Measurements from ENCODE around the gene PPARG. TPM values are rescaled to one million over a fixed set of nuclear protein-coding genes. Genes with fewer than 3 reads are reported as not detected.

PPARG gene
- polyA plus RNA-seq, 1 donor (not counting 4 experiments of a cell fraction or from before 2014, with no cell fraction given), result 3.1 TPM

DNA sequence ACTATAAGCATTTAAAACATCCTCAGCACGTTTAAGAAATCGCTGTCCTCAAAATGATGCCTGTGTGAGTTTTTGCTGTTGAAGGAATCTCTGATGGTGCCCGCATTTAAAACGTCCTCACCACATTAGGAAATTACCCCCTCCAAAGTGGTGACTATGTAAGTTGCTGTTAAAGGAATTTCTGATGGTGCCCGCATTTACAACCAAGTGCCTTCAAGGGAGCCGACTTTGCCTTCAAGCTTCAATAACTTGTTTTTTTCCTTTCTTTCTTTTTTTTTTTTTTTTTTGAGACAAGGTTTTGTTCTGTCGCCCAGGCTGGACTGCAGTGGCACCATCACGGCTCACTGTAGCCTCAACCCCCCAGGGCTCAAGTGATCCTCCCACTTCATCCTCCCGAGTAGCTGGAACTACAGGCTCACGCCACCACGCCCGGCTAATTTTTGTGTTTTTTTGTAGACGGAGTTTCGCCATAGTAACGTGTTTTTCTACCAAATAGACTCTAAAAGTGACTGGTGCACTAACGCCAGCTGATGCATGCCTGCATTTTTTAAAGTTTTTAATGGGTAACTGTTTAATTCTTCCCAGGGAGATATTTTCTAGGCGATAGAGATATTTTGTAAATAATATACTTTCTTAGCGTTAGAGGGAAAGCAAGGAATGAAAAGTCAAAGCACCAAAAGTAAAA lies 176.4 kb downstream of the PPARG start:
- H2AFZ ChIP-seq (ENCODE audit: control insufficient read depth, low read length), result no peak overlapping the region
- H3K9ac ChIP-seq (ENCODE audit: control insufficient read depth, extremely low read depth, insufficient read depth, low read length), result no peak overlapping the region
- H3K79me2 ChIP-seq (ENCODE audit: control insufficient read depth, insufficient read depth, low read length), result no peaks in the 10 kb centered on the region
- no peak overlapping the region for H3K4me2 ChIP-seq (ENCODE audit: control insufficient read depth, extremely low read depth, insufficient read depth, low read depth, low read length)
- no peaks in the 10 kb centered on the region for H3K27me3 ChIP-seq (ENCODE audit: control insufficient read depth, extremely low read depth, insufficient read depth, low read length)
- H3K27ac ChIP-seq (ENCODE audit: control insufficient read depth, insufficient read depth, low read length), result no peak overlapping the region
- no peaks in the 10 kb centered on the region for H3K36me3 ChIP-seq (ENCODE audit: control insufficient read depth in 2 of 2, extremely low read depth in 1 of 2, insufficient read depth in 2 of 2, low read length in 2 of 2)
- no peaks in the 10 kb centered on the region for H3K9me3 ChIP-seq (ENCODE audit: control insufficient read depth, low read depth, low read length)
- dilution Hi-C loops (cut with MboI; ENCODE audit: extremely low pct_ligation_motif_present, low sequenced_read_pairs), result no loop called here
- no peak overlapping the region for H3K4me3 ChIP-seq (ENCODE audit: control insufficient read depth in 2 of 3, extremely low read depth in 1 of 3, insufficient read depth in 2 of 3, low read depth in 1 of 3, low read length in 3 of 3)
- FAIRE-seq (no peak), DNase-seq (ENCODE audit: low read depth, low spot score) (no peak)
- TF ChIP-seq EZH2 (IDR thresholded peaks at IDR 0.05; ENCODE audit: low read length), result no peak
- TF ChIP-seq, protein P1, sequence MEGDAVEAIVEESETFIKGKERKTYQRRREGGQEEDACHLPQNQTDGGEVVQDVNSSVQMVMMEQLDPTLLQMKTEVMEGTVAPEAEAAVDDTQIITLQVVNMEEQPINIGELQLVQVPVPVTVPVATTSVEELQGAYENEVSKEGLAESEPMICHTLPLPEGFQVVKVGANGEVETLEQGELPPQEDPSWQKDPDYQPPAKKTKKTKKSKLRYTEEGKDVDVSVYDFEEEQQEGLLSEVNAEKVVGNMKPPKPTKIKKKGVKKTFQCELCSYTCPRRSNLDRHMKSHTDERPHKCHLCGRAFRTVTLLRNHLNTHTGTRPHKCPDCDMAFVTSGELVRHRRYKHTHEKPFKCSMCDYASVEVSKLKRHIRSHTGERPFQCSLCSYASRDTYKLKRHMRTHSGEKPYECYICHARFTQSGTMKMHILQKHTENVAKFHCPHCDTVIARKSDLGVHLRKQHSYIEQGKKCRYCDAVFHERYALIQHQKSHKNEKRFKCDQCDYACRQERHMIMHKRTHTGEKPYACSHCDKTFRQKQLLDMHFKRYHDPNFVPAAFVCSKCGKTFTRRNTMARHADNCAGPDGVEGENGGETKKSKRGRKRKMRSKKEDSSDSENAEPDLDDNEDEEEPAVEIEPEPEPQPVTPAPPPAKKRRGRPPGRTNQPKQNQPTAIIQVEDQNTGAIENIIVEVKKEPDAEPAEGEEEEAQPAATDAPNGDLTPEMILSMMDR (optimal IDR thresholded peaks at IDR 0.05 in 1 of 3, IDR thresholded peaks at IDR 0.05 in 1 of 3, conservative IDR thresholded peaks at IDR 0.05 in 1 of 3; ENCODE audit: extremely low read depth in 1 of 3, insufficient read depth in 2 of 3, low read length in 3 of 3), result no peak
- no peaks in the 10 kb centered on the region for H3K9me1 ChIP-seq (ENCODE audit: control insufficient read depth, extremely low read depth, insufficient read depth, low read length)
- H4K20me1 ChIP-seq (ENCODE audit: control insufficient read depth, extremely low read depth, insufficient read depth, low read length), result no peaks in the 10 kb centered on the region
- H3K4me1 ChIP-seq (ENCODE audit: control insufficient read depth, extremely low read depth, insufficient read depth, low read length), result no peaks in the 10 kb centered on the region

DNA sequence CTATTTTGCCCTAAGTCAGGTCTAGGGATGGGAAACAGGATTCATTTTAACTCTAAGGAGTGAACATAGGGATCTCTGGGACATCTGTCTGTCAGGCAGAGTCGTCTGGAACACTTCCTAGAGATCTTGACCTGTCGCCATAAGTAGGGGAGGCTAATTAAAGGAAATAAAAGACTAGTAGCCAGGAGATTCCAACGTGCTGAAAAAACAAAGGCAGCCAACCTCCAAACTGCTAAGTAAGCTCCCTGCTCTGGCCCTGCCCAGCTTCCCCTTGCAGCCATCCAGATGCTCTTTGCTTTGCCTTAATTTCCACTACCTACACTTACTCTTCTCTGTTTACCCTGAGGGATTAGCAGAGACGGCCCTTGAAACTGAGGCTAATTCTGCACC lies 177.0 kb downstream of the PPARG start:
- H3K27ac ChIP-seq (ENCODE audit: control insufficient read depth, insufficient read depth, low read length), result no peak overlapping the region
- no peak for DNase-seq (ENCODE audit: low read depth, low spot score)
- no peaks in the 10 kb centered on the region for H3K9me1 ChIP-seq (ENCODE audit: control insufficient read depth, extremely low read depth, insufficient read depth, low read length)
- H3K36me3 ChIP-seq (ENCODE audit: control insufficient read depth in 2 of 2, extremely low read depth in 1 of 2, insufficient read depth in 2 of 2, low read length in 2 of 2), result no peaks in the 10 kb centered on the region
- H4K20me1 ChIP-seq (ENCODE audit: control insufficient read depth, extremely low read depth, insufficient read depth, low read length), result no peaks in the 10 kb centered on the region
- no peaks in the 10 kb centered on the region for H3K79me2 ChIP-seq (ENCODE audit: control insufficient read depth, insufficient read depth, low read length)
- H3K4me1 ChIP-seq (ENCODE audit: control insufficient read depth, extremely low read depth, insufficient read depth, low read length), result peaks cover 2% of the 10 kb centered on the region
- TF ChIP-seq EZH2 (IDR thresholded peaks at IDR 0.05; ENCODE audit: low read length), result no peak
- TF ChIP-seq, protein P1 (optimal IDR thresholded peaks at IDR 0.05 in 1 of 3, IDR thresholded peaks at IDR 0.05 in 1 of 3, conservative IDR thresholded peaks at IDR 0.05 in 1 of 3; ENCODE audit: extremely low read depth in 1 of 3, insufficient read depth in 2 of 3, low read length in 3 of 3), result no peak
- no peak overlapping the region for H3K4me3 ChIP-seq (ENCODE audit: control insufficient read depth in 2 of 3, extremely low read depth in 1 of 3, insufficient read depth in 2 of 3, low read depth in 1 of 3, low read length in 3 of 3)
- no peak overlapping the region for H2AFZ ChIP-seq (ENCODE audit: control insufficient read depth, low read length)
- no peak for FAIRE-seq
- no peaks in the 10 kb centered on the region for H3K27me3 ChIP-seq (ENCODE audit: control insufficient read depth, extremely low read depth, insufficient read depth, low read length)
- no peak overlapping the region for H3K9ac ChIP-seq (ENCODE audit: control insufficient read depth, extremely low read depth, insufficient read depth, low read length)
- no peaks in the 10 kb centered on the region for H3K9me3 ChIP-seq (ENCODE audit: control insufficient read depth, low read depth, low read length)
- dilution Hi-C loops (cut with MboI; ENCODE audit: extremely low pct_ligation_motif_present, low sequenced_read_pairs), result no loop called here
- no peak overlapping the region for H3K4me2 ChIP-seq (ENCODE audit: control insufficient read depth, extremely low read depth, insufficient read depth, low read depth, low read length)
